Naive thymus-derived CD4-positive, alpha-beta T cell (primary cell): Measurements from ENCODE around the gene PSMB7. TPM values are rescaled to one million over a fixed set of nuclear protein-coding genes. Genes with fewer than 3 reads are reported as not detected.

Experiments
- ATAC-seq: fragments of 150-1000 bp; cut with Tn5 transposase; 2 replicates; pipeline ENCODE4 v1.10.0; 2021; ENCODE audit warnings: mild to moderate bottlenecking, moderate library complexity
- CTCF ChIA-PET: fragments of 350-600 bp; sonication (Branson Sonifier 250); formaldehyde crosslinking; loops from one replicate; lab custom pipeline; 2021; ENCODE audit warnings: antibody characterized with exemption; lab: Charles Lee
- POLR2A ChIA-PET: fragments of 350-600 bp; sonication (Branson Sonifier 250); formaldehyde crosslinking; loops from one replicate; lab custom pipeline; 2021; ENCODE audit warnings: antibody characterized with exemption, inconsistent platforms; lab: Charles Lee
- DNase-seq, 9 donors: peaks; one replicate each; pipeline versions ENCODE4 v3.0.0 to v3.0.0-alpha.2; 2020 to 2022; ENCODE audit warnings: mixed read lengths in 1 of 9
- H3K27ac ChIP-seq: one replicate; pipeline ENCODE4 v1.7.0; 2013; ENCODE audit warnings: mild to moderate bottlenecking, low read depth, low read length, moderate library complexity
- H3K27me3 ChIP-seq, 2 donors: one replicate each; pipeline ENCODE4 v1.7.0; 2013; ENCODE audit warnings: low read length in 2 of 2, mild to moderate bottlenecking in 2 of 2, moderate library complexity in 2 of 2; ENCODE audit not compliant: control insufficient read depth in 2 of 2, insufficient read depth in 2 of 2
- H3K36me3 ChIP-seq, 3 experiments: 1 replicate in 2 of 3; 2 replicates in 1 of 3; pipeline ENCODE4 v1.7.0; 2013; ENCODE audit warnings: low read length in 3 of 3, mild to moderate bottlenecking in 3 of 3, moderate library complexity in 1 of 3; ENCODE audit not compliant: insufficient read depth in 3 of 3, control insufficient read depth in 2 of 3
- H3K4me1 ChIP-seq, 2 donors: one replicate each; pipeline ENCODE4 v1.7.0; 2013; ENCODE audit warnings: low read length in 2 of 2, mild to moderate bottlenecking in 2 of 2, moderate library complexity in 1 of 2; ENCODE audit not compliant: control insufficient read depth in 2 of 2, insufficient read depth in 2 of 2
- H3K4me3 ChIP-seq: 2 replicates; pipeline ENCODE4 v1.7.0; 2013; ENCODE audit warnings: mild to moderate bottlenecking, low read length
- H3K9me3 ChIP-seq, 3 experiments: 1 replicate in 2 of 3; 2 replicates in 1 of 3; pipeline ENCODE4 v1.7.0; 2013; ENCODE audit warnings: low read length in 3 of 3; ENCODE audit not compliant: control insufficient read depth in 2 of 3
- H3K27ac Mint-ChIP-seq, 9 donors: one replicate each; pipeline ENCODE4 v1.8.0; 2020 to 2022; ENCODE audit warnings: mixed read lengths in 9 of 9, mild to moderate bottlenecking in 8 of 9, moderate library complexity in 5 of 9, inconsistent platforms in 2 of 9
- H3K27me3 Mint-ChIP-seq, 5 donors: one replicate each; pipeline ENCODE4 v1.8.0; 2021 to 2022; ENCODE audit warnings: mixed read lengths in 5 of 5, mild to moderate bottlenecking in 1 of 5
- H3K36me3 Mint-ChIP-seq, 5 donors: one replicate each; pipeline ENCODE4 v1.8.0; 2020 to 2022; ENCODE audit warnings: mixed read lengths in 5 of 5, mild to moderate bottlenecking in 3 of 5, inconsistent platforms in 1 of 5
- H3K4me1 Mint-ChIP-seq, 7 donors: one replicate each; pipeline ENCODE4 v1.8.0; 2020 to 2022; ENCODE audit warnings: mixed read lengths in 7 of 7, mild to moderate bottlenecking in 3 of 7, inconsistent platforms in 1 of 7
- H3K4me3 Mint-ChIP-seq, 10 donors: one replicate each; pipeline ENCODE4 v1.8.0; 2020 to 2022; ENCODE audit warnings: mild to moderate bottlenecking in 10 of 10, mixed read lengths in 10 of 10, moderate library complexity in 6 of 10, inconsistent platforms in 2 of 10
- H3K9me3 Mint-ChIP-seq, 11 donors: one replicate each; pipeline ENCODE4 v1.8.0; 2020 to 2022; ENCODE audit warnings: mixed read lengths in 11 of 11, mild to moderate bottlenecking in 4 of 11, inconsistent platforms in 1 of 11, moderate library complexity in 1 of 11
- intact Hi-C, 2 donors: fragments of 100-400 bp; cut with micrococcal nuclease; formaldehyde crosslinking; loops; one replicate each; pipeline ENCODE4 v1.15.1; 2023
- polyA plus RNA-seq, 2 donors: library from polyadenylated mRNA; unstranded; fragments of 300-500 nt; fragmentation: Illumina TruSeq; gene quantifications; one replicate each; pipeline ENCODE4 v1.2.3, GENCODE V29; 2021
- total RNA-seq, 6 experiments: library from RNA in 5 of 6; stranded (reverse) in 5 of 6; gene quantifications; 1 replicate in 5 of 6; 2 replicates in 1 of 6; pipeline ENCODE4 v1.2.3 and lab custom pipeline; 2021 to 2026

Gene PSMB7
- total and polyA plus RNA-seq, 7 experiments from 2014 or later, result 59.4 to 203 (median 73.9) TPM

DNA sequence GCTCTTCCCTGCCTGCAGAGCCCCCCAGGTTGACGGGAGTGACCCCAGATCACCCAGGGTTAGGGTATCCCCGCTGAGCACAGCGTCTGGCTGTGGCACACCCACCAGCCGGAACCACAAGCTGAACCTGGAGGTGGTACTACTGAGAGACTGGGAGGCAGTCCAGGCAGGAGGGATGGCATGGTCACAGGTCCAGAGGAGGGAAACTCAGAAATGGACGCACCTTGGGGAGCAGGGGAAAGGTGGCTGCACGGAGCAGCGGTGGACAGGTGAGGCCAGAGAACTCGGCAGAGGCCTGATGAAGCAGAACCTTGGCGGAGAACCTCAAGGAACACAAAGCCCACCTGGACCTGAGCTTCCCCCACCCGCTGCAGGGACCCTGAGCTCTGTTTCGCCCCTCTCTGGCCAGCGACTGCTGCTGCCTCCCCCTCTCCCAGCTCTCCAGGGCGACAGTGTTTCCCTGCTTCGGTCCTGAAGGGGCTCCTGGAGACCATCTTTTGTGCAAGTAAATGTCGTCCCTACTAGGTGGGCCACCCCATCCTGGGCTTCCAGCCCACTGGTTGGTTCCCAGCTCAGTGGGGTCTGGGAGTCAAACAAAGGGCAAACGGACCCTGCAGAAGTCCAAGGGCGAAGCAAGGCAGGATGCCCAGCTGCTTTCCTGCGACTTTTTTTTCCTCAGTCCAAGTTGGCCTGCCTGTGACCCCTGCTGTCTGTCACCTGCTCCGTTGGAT lies 35.9 kb upstream of the PSMB7 start:
- CTCF ChIA-PET, result no interaction called here
- H3K4me3 Mint-ChIP-seq, result no peak overlapping the region
- intact Hi-C loops, result no loop called here

DNA sequence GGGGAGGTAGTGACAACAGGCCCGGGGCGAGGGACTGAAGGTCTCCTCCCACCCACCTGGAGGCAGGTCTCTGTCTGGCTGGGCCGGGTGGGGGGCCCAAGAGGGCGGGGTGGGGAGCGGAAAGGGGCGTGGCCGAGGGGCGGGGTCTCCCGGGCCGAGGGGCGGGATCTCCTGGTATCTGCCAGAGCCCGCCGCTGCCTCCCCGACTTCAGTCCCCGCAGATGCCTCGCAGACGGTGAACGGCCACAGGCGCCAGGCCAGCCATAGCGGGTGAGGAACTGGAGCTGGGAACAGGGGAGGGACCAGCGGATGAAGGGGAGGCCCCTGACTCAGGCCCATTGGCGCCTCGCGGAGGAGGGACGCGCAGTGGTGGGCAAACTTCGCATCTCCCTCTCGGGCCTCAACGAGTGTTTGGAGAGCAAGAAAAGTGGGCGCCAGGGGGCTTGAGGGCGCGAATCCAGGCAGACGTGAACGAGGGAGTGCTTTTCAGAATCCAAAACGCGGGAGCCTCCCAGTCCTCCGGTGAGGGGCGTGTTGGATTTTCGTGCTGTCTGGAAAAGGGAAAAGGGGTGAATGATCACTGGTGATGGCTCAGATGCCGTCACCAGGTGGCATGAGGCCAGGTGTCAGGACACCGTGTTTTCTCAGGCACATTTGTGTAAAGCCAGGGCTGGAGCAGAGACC lies 35.1 kb upstream of the PSMB7 start, which contains the start of gene ADGRD2:
TSS of gene ADGRD2 (plus strand) at position 211 of the 684 bp plus-strand sequence. CDS start 1,216 bp downstream, outside the sequence.
- no peak for ATAC-seq
- H3K4me3 ChIP-seq, result no peak within 1 kb of the TSS
- no peaks in the 10 kb centered on the region for H3K9me3 ChIP-seq
- peaks cover 0 to 2% (median 0%) of the 10 kb centered on the region in 7 donors for H3K4me1 Mint-ChIP-seq
- no peaks in the 10 kb centered on the region for H3K27me3 ChIP-seq
- CTCF ChIA-PET, result no interaction called here
- H3K27ac ChIP-seq, result no peak within 1 kb of the TSS
- no peak for DNase-seq
- POLR2A ChIA-PET, result no interaction called here
- H3K27ac Mint-ChIP-seq, result no peak within 1 kb of the TSS
- H3K27me3 Mint-ChIP-seq, result peaks cover 31 to 51% (median 34%) of the 10 kb centered on the region in 5 donors
- intact Hi-C loops, result no loop called here
- no peaks in the 10 kb centered on the region for H3K4me1 ChIP-seq
- no peaks in the 10 kb centered on the region for H3K36me3 ChIP-seq
- peak within 1 kb of the TSS in 1 of 10 donors; percentile 7 for H3K4me3 Mint-ChIP-seq
- H3K36me3 Mint-ChIP-seq, result no peaks in the 10 kb centered on the region
- H3K9me3 Mint-ChIP-seq, result no peaks in the 10 kb centered on the region

More for the DNA sequence above, 35.9 kb upstream of the PSMB7 start:
- POLR2A ChIA-PET, result no interaction called here
- Histone ChIP-seq H3K4me1 (no peaks in the 10 kb centered on the region), H3K9me3 (no peaks in the 10 kb centered on the region), H3K4me3 (no peak overlapping the region), H3K27ac (no peak overlapping the region), H3K27me3 (no peaks in the 10 kb centered on the region), H3K36me3 (no peaks in the 10 kb centered on the region)
- peaks cover 0 to 2% (median 0%) of the 10 kb centered on the region in 7 donors for H3K4me1 Mint-ChIP-seq
- no peak for DNase-seq
- no peak for ATAC-seq
- H3K36me3 Mint-ChIP-seq, result no peaks in the 10 kb centered on the region
- H3K27me3 Mint-ChIP-seq, result peaks cover 29 to 46% (median 34%) of the 10 kb centered on the region in 5 donors
- H3K27ac Mint-ChIP-seq, result no peak overlapping the region
- H3K9me3 Mint-ChIP-seq, result no peaks in the 10 kb centered on the region

DNA sequence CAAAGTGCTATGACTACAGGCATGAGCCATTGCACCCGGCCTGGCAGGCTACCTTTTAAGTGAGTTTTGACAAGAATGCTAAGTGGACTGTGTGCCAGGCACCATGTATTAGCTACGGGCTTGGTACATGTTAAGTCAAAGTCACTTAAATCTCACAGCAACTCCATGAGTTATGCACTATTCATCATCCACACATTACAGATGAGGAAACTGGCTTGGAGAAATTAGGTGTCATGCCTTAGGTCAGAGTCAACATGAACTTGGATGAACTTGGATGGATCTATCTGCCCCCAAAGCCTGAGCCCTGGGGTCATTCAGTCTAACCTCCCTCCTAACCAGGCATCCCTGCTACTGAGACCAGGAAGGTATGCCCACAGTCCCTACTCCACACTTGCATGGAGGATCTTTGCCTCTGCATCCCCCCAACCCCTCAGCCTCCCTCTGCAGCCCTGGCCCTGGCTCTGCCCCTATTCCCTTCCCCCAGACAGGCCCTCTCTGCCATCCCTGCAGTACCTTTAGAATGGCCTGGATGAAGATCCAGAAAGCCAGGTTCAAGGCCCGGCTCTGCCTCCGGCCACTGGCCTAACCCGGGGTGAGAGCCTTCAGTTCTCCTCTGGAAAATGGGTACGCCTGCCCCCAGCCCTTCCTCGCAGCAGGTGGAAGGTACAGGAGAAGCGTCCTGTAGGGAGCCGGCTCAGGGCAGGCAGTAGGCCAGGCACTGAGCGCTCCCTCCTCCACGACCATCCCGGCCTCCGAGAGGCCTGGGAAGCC lies 34.3 kb upstream of the PSMB7 start:
- Mint-ChIP-seq H3K4me1 (peaks cover 0 to 2% (median 0%) of the 10 kb centered on the region in 7 donors), H3K4me3 (no peak overlapping the region), H3K9me3 (no peaks in the 10 kb centered on the region), H3K27ac (no peak overlapping the region), H3K36me3 (no peaks in the 10 kb centered on the region), H3K27me3 (peaks cover 31 to 51% (median 41%) of the 10 kb centered on the region in 5 donors)
- ChIA-PET CTCF (no interaction called here), POLR2A (interaction anchor here (0.6 kb wide), 1 partner anchor 36 kb away, joined by 4 read pairs; no protein-coding TSS in a partner anchor)
- H3K4me1 ChIP-seq, result no peaks in the 10 kb centered on the region
- H3K4me3 ChIP-seq, result no peak overlapping the region
- H3K9me3 ChIP-seq, result no peaks in the 10 kb centered on the region
- DNase-seq (no peak), ATAC-seq (no peak)
- no peaks in the 10 kb centered on the region for H3K27me3 ChIP-seq
- no peak overlapping the region for H3K27ac ChIP-seq
- intact Hi-C loops, result no loop called here
- no peaks in the 10 kb centered on the region for H3K36me3 ChIP-seq

- Histone ChIP-seq H3K27ac (no peak overlapping the region), H3K27me3 (no peaks in the 10 kb centered on the region), H3K4me3 (no peak overlapping the region), H3K36me3 (no peaks in the 10 kb centered on the region), H3K4me1 (no peaks in the 10 kb centered on the region), H3K9me3 (no peaks in the 10 kb centered on the region)
- intact Hi-C loops, result no loop called here
- Mint-ChIP-seq H3K4me1 (peaks cover 0 to 2% (median 0%) of the 10 kb centered on the region in 7 donors), H3K9me3 (peaks cover 0 to 3% (median 0%) of the 10 kb centered on the region in 11 donors), H3K27ac (no peak overlapping the region), H3K36me3 (no peaks in the 10 kb centered on the region), H3K27me3 (peaks cover 38 to 51% (median 44%) of the 10 kb centered on the region in 5 donors), H3K4me3 (no peak overlapping the region)
- no peak for ATAC-seq
- DNase-seq, result no peak
- CTCF ChIA-PET, result interaction anchor here (0.7 kb wide), 1 partner anchor 89 kb away, joined by 3 read pairs; no protein-coding TSS in a partner anchor
- POLR2A ChIA-PET, result no interaction called here
These were observed 32.8 kb upstream of the PSMB7 start for GRCh38 chr9:124448019-124448418.

DNA sequence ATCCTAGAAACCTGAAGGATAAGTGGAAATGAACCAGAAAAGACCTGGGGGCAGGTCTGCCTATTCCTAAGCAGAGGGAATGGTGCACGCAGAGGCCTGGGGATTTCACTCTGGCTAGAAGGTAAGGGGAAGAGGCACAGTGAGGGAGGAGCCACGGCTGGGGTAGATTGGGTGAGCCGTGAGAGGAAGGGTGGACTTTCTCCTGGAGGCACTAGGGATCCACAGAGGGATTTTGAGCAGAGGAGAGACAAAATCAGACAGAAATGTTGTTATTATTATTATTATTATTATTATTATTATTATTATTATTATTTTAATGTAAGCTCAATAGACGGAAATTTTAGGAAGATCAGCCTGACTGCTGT lies 32.0 kb upstream of the PSMB7 start:
- POLR2A ChIA-PET, result no interaction called here

DNA sequence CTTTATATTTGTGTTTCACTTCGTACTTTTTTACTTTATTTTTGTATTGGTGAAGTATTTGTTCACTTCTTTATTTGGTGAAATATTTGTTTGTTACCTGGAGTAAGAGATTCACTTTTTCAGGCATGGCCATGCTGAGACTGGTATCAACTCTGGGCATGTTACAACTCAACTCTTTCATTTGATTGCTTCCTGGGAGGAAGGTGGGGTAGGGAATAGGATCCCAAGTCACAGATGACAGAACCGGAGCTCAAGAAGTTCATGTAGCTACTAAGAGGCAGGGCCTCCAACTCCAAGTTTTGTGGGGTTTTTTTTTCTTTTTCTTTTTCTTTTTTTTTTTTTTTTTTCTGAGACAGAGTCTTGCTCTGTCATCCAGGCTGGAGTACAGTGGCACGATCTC lies 28.9 kb upstream of the PSMB7 start:
- no peak overlapping the region for H3K4me3 ChIP-seq
- H3K9me3 ChIP-seq, result no peaks in the 10 kb centered on the region
- peaks cover 0 to 1% (median 0%) of the 10 kb centered on the region in 7 donors for H3K4me1 Mint-ChIP-seq
- H3K27me3 ChIP-seq, result peaks cover 0 to 3% of the 10 kb centered on the region in 2 donors
- no peak for ATAC-seq
- H3K36me3 ChIP-seq, result no peaks in the 10 kb centered on the region
- DNase-seq, result no peak
- no peak overlapping the region for H3K4me3 Mint-ChIP-seq
- H3K36me3 Mint-ChIP-seq, result peaks cover 0 to 3% (median 0%) of the 10 kb centered on the region in 5 donors
- peaks cover 24 to 52% (median 42%) of the 10 kb centered on the region in 5 donors for H3K27me3 Mint-ChIP-seq
- intact Hi-C loops, result no loop called here
- H3K4me1 ChIP-seq, result no peaks in the 10 kb centered on the region
- no peak overlapping the region for H3K27ac Mint-ChIP-seq
- no peak overlapping the region for H3K27ac ChIP-seq
- ChIA-PET POLR2A (no interaction called here), CTCF (no interaction called here)
- peaks cover 0 to 10% (median 3%) of the 10 kb centered on the region in 11 donors for H3K9me3 Mint-ChIP-seq

More for the DNA sequence above, 32.0 kb upstream of the PSMB7 start:
- DNase-seq (no peak), ATAC-seq (no peak)
- peaks cover 0 to 5% (median 0%) of the 10 kb centered on the region in 11 donors for H3K9me3 Mint-ChIP-seq
- Histone ChIP-seq H3K4me3 (no peak overlapping the region), H3K27ac (no peak overlapping the region), H3K27me3 (no peaks in the 10 kb centered on the region), H3K9me3 (no peaks in the 10 kb centered on the region), H3K36me3 (no peaks in the 10 kb centered on the region), H3K4me1 (no peaks in the 10 kb centered on the region)
- H3K4me1 Mint-ChIP-seq, result peaks cover 0 to 2% (median 0%) of the 10 kb centered on the region in 7 donors
- intact Hi-C loops, result no loop called here
- CTCF ChIA-PET, result interaction anchor here (0.7 kb wide), 1 partner anchor 89 kb away, joined by 3 read pairs; no protein-coding TSS in a partner anchor
- no peaks in the 10 kb centered on the region for H3K36me3 Mint-ChIP-seq
- H3K4me3 Mint-ChIP-seq, result no peak overlapping the region
- peaks cover 39 to 50% (median 46%) of the 10 kb centered on the region in 5 donors for H3K27me3 Mint-ChIP-seq
- no peak overlapping the region for H3K27ac Mint-ChIP-seq
